Measurements from ENCODE around the gene GSDME. TPM values are rescaled to one million over a fixed set of nuclear protein-coding genes. Genes with fewer than 3 reads are reported as not detected.

The GSDME gene
- total RNA-seq, 1 experiment from 2014 or later = 4.5 TPM

- Histone ChIP-seq H3K36me3 (ENCODE audit: control insufficient read depth, insufficient read depth, low read length) (no peaks in the 10 kb centered on the region), H3K27ac (ENCODE audit: low read length) (no peak overlapping the region), H3K27me3 (ENCODE audit: control insufficient read depth, insufficient read depth, low read length) (peaks cover 26% of the 10 kb centered on the region), H3K4me3 (ENCODE audit: low read depth in 2 of 2, low read length in 2 of 2) (no peak overlapping the region), H3K4me1 (ENCODE audit: control insufficient read depth, insufficient read depth, low read length) (no peaks in the 10 kb centered on the region), H3K9me3 (ENCODE audit: control insufficient read depth, insufficient read depth, low read depth, low read length) (no peaks in the 10 kb centered on the region)
- in situ Hi-C loops (cut with HindIII; ENCODE audit: low pct_unique_long_range_greater_than_20kb, low sequenced_read_pairs) = no loop called here
- ATAC-seq (no peak), DNase-seq (ENCODE audit: low read depth, low spot score) (no peak)
- ChIA-PET POLR2A (no interaction called here), CTCF (interaction anchor here (0.7 kb wide), 1 partner anchor 1212 kb away, joined by 3 read pairs; no protein-coding TSS in a partner anchor)
- TF ChIP-seq POLR2AphosphoS5 (IDR thresholded peaks at IDR 0.05; ENCODE audit: low read depth, low read length) (no peak), SIN3A (IDR thresholded peaks at IDR 0.05; ENCODE audit: borderline replicate concordance, insufficient read depth, low read depth, low read length) (no peak), REST (IDR thresholded peaks at IDR 0.05; ENCODE audit: insufficient read depth in 1 of 2, low read depth in 2 of 2, low read length in 1 of 2) (no peak), TCF7L2 (IDR thresholded peaks at IDR 0.05; ENCODE audit: low read depth, low read length) (no peak), CTCF (IDR thresholded peaks at IDR 0.05) (no peak)
- no TSS peak for BruUV-seq (replicated peaks)
- intact Hi-C loops (cut with micrococcal nuclease; ENCODE audit: unreplicated experiment) = no loop called here
Observed at GRCh38 chr7:24754906-24755506, 2.3 kb downstream of the GSDME start.

GRCh38 chr7:24752073-24752800 is 5.0 kb downstream of the GSDME start:
- in situ Hi-C loops (cut with HindIII; ENCODE audit: low pct_unique_long_range_greater_than_20kb, low sequenced_read_pairs) = no loop called here

More at GRCh38 chr7:24752073-24752800, 5.0 kb downstream of the GSDME start:
- POLR2A ChIA-PET = no interaction called here
- no TSS peak for BruUV-seq (replicated peaks)
- no peak overlapping the region for H3K4me3 ChIP-seq (ENCODE audit: low read depth in 2 of 2, low read length in 2 of 2)
- ATAC-seq (no peak), DNase-seq (ENCODE audit: low read depth, low spot score) (no peak)
- H3K9me3 ChIP-seq (ENCODE audit: control insufficient read depth, insufficient read depth, low read depth, low read length) = no peaks in the 10 kb centered on the region
- no peak overlapping the region for H3K27ac ChIP-seq (ENCODE audit: low read length)
- peaks cover 8% of the 10 kb centered on the region for H3K27me3 ChIP-seq (ENCODE audit: control insufficient read depth, insufficient read depth, low read length)
- TF ChIP-seq SIN3A (IDR thresholded peaks at IDR 0.05; ENCODE audit: borderline replicate concordance, insufficient read depth, low read depth, low read length) (no peak), POLR2AphosphoS5 (IDR thresholded peaks at IDR 0.05; ENCODE audit: low read depth, low read length) (no peak), TCF7L2 (IDR thresholded peaks at IDR 0.05; ENCODE audit: low read depth, low read length) (no peak), REST (IDR thresholded peaks at IDR 0.05; ENCODE audit: insufficient read depth in 1 of 2, low read depth in 2 of 2, low read length in 1 of 2) (no peak), CTCF (IDR thresholded peaks at IDR 0.05) (no peak)
- no peaks in the 10 kb centered on the region for H3K36me3 ChIP-seq (ENCODE audit: control insufficient read depth, insufficient read depth, low read length)
- H3K4me1 ChIP-seq (ENCODE audit: control insufficient read depth, insufficient read depth, low read length) = no peaks in the 10 kb centered on the region
- intact Hi-C loops (cut with micrococcal nuclease; ENCODE audit: unreplicated experiment) = no loop called here
- CTCF ChIA-PET = no interaction called here
